ENCODE results near the gene HTT-AS. TPM values are rescaled to one million over a fixed set of nuclear protein-coding genes. Genes with fewer than 3 reads are reported as not detected.
"Not testable (repeated sequence)": the region's sequence is repeated elsewhere in the genome, so short reads cannot be mapped to it uniquely, and the experiment has no call there.

Gene HTT-AS
- total and polyA plus RNA-seq, 5 donors: not detected

DNA sequence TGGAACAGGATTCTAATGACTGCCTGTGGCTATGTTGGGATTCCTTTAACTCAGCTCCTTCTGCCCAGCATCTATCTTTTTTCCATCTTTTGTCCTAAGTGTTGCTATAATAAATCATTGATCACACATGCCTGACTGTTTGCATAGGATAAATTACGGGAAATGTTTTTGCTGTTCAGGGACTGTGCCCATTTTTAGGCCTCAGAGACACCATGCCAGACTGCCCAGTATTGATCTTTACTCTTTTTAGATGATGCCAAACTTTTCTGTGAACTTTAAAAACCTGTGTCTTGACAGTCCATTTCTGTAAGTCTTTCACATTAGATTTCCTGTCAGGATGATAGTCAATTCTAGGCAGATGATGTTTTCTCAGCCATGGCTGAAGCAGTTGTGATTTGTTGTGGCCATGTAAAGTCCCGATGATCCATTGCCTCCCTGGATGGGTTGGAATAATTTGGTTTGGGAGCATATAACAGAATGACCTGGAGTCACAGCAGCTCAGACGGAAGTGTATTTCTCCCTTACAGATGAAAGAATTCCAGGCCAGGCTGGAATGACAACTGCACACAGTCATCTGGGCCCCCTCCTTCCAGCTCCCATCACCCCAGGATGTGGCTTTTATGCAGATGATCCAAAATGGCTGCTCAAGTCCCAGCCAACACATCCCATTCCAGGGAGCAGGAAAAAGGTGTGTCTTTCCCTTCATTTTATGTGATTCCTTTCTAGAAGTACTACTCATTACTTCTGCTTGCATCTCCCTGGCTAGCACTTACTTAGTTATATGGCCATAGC is 3.4 kb downstream of the HTT-AS start:
- no peak for DNase-seq
- Histone ChIP-seq H3K4me1 (ENCODE audit: control insufficient read depth, insufficient read depth, low read length) (peaks cover 1% of the 10 kb centered on the region), H3K9me3 (ENCODE audit: control insufficient read depth, low read length) (no peaks in the 10 kb centered on the region), H3K27me3 (ENCODE audit: control insufficient read depth, insufficient read depth) (no peaks in the 10 kb centered on the region), H3K27ac (ENCODE audit: low read length) (no peak overlapping the region), H3K4me3 (ENCODE audit: low read length) (no peak overlapping the region)
- WGBS: 75% methylated on average over 3 of the region's 3 CpGs
- intact Hi-C loops (cut with DNase I): no loop called here
- ATAC-seq: no peak

DNA sequence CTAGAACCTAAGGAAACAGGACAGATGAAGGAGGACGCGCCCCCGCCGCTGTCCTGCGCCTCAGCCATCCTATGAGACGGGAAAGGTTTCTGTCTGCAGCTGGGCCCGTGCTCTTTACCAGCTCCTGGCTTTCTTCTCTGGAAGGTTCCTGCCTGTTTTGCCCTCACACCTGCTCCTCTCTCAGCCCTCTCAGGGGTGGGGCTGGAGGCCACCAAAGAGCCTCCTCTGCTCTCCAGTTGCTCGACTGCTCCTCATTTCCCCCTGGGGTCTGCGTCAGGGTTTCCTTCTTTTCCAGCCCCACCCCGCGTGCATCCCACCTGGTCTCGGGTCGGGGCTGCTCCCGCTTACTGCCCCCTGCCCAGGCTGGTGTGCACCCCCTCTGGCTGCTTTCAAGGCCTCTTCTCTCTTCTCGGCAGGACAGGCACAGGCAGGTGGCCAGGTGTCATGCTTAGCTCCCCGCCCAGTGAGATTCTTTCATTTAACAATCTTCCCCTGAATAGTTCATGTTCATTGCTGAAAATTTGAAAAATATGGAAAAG is 4.6 kb downstream of the HTT-AS start:
- intact Hi-C loops (cut with DNase I): no loop called here
- no peak for DNase-seq
- 77% methylated on average over 16 of the region's 16 CpGs for WGBS
- Histone ChIP-seq H3K27me3 (ENCODE audit: control insufficient read depth, insufficient read depth) (no peaks in the 10 kb centered on the region), H3K27ac (ENCODE audit: low read length) (no peak overlapping the region), H3K4me1 (ENCODE audit: control insufficient read depth, insufficient read depth, low read length) (no peaks in the 10 kb centered on the region), H3K9me3 (ENCODE audit: control insufficient read depth, low read length) (no peaks in the 10 kb centered on the region), H3K4me3 (ENCODE audit: low read length) (no peak overlapping the region)
- ATAC-seq: no peak

GRCh38 chr4:3067473-3068001 is 6.8 kb downstream of the HTT-AS start:
- no peak for ATAC-seq
- H3K27ac ChIP-seq (ENCODE audit: low read length): no peak overlapping the region
- H3K27me3 ChIP-seq (ENCODE audit: control insufficient read depth, insufficient read depth): no peaks in the 10 kb centered on the region
- DNase-seq: no peak
- WGBS: 84% methylated on average over 6 of the region's 6 CpGs
- intact Hi-C loops (cut with DNase I): no loop called here
- H3K4me3 ChIP-seq (ENCODE audit: low read length): no peak overlapping the region
- H3K9me3 ChIP-seq (ENCODE audit: control insufficient read depth, low read length): no peaks in the 10 kb centered on the region
- H3K4me1 ChIP-seq (ENCODE audit: control insufficient read depth, insufficient read depth, low read length): no peaks in the 10 kb centered on the region

GRCh38 chr4:3066836-3067400 is 7.4 kb downstream of the HTT-AS start:
- no peaks in the 10 kb centered on the region for H3K4me1 ChIP-seq (ENCODE audit: control insufficient read depth, insufficient read depth, low read length)
- ATAC-seq (no peak), DNase-seq (no peak)
- WGBS: 90% methylated on average over 6 of the region's 6 CpGs
- no peak overlapping the region for H3K27ac ChIP-seq (ENCODE audit: low read length)
- H3K9me3 ChIP-seq (ENCODE audit: control insufficient read depth, low read length): no peaks in the 10 kb centered on the region
- no peaks in the 10 kb centered on the region for H3K27me3 ChIP-seq (ENCODE audit: control insufficient read depth, insufficient read depth)
- intact Hi-C loops (cut with DNase I): no loop called here
- H3K4me3 ChIP-seq (ENCODE audit: low read length): no peak overlapping the region

GRCh38 chr4:3065551-3065950 is 8.8 kb downstream of the HTT-AS start:
- WGBS: 91% methylated on average over 3 of the region's 3 CpGs
- H3K4me1 ChIP-seq (ENCODE audit: control insufficient read depth, insufficient read depth, low read length): no peaks in the 10 kb centered on the region
- H3K4me3 ChIP-seq (ENCODE audit: low read length): no peak overlapping the region
- H3K27ac ChIP-seq (ENCODE audit: low read length): no peak overlapping the region
- DNase-seq: no peak
- ATAC-seq: no peak
- no peaks in the 10 kb centered on the region for H3K9me3 ChIP-seq (ENCODE audit: control insufficient read depth, low read length)
- intact Hi-C loops (cut with DNase I): no loop called here
- no peaks in the 10 kb centered on the region for H3K27me3 ChIP-seq (ENCODE audit: control insufficient read depth, insufficient read depth)

DNA sequence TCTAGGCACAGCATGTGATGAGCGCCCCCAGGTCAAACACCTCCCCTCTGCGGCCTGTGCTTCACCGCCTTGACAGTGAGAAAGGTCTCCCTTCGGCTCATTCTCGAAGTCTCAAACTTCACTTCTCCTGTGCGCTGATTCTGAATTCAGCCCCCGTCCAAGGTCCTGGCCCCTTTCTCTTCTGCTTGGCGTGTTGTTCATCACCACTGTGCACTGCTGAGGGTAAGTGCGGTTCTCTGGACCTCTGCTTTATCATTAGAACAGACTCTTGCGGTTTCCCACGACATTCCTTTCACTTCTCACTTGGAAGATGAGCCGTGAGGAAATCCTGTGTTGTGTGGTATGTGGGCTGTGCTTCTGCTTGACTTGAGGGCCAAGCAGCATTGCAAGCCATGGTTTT is 11.9 kb downstream of the HTT-AS start:
- Histone ChIP-seq H3K27me3 (ENCODE audit: control insufficient read depth, insufficient read depth) (no peaks in the 10 kb centered on the region), H3K9me3 (ENCODE audit: control insufficient read depth, low read length) (no peaks in the 10 kb centered on the region), H3K4me1 (ENCODE audit: control insufficient read depth, insufficient read depth, low read length) (no peaks in the 10 kb centered on the region), H3K27ac (ENCODE audit: low read length) (no peak overlapping the region), H3K4me3 (ENCODE audit: low read length) (no peak overlapping the region)
- intact Hi-C loops (cut with DNase I): no loop called here
- 72% methylated on average over 12 of the region's 12 CpGs for WGBS
- ATAC-seq: no peak
- no peak for DNase-seq

GRCh38 chr4:3060946-3061345 is 13.4 kb downstream of the HTT-AS start:
- H3K27ac ChIP-seq (ENCODE audit: low read length): no peak overlapping the region
- no peaks in the 10 kb centered on the region for H3K27me3 ChIP-seq (ENCODE audit: control insufficient read depth, insufficient read depth)
- H3K9me3 ChIP-seq (ENCODE audit: control insufficient read depth, low read length): no peaks in the 10 kb centered on the region
- intact Hi-C loops (cut with DNase I): no loop called here
- DNase-seq (no peak), ATAC-seq (no peak)
- H3K4me1 ChIP-seq (ENCODE audit: control insufficient read depth, insufficient read depth, low read length): no peaks in the 10 kb centered on the region
- no peak overlapping the region for H3K4me3 ChIP-seq (ENCODE audit: low read length)
- WGBS: 91% methylated on average over 6 of the region's 6 CpGs

GRCh38 chr4:3059943-3060342 is 14.4 kb downstream of the HTT-AS start:
- no peak overlapping the region for H3K27ac ChIP-seq (ENCODE audit: low read length)
- no peak overlapping the region for H3K4me3 ChIP-seq (ENCODE audit: low read length)
- H3K4me1 ChIP-seq (ENCODE audit: control insufficient read depth, insufficient read depth, low read length): no peaks in the 10 kb centered on the region
- ATAC-seq: no peak
- DNase-seq: no peak
- H3K9me3 ChIP-seq (ENCODE audit: control insufficient read depth, low read length): no peaks in the 10 kb centered on the region
- H3K27me3 ChIP-seq (ENCODE audit: control insufficient read depth, insufficient read depth): no peaks in the 10 kb centered on the region
- WGBS: 86% methylated on average over 6 of the region's 6 CpGs
- intact Hi-C loops (cut with DNase I): no loop called here

DNA sequence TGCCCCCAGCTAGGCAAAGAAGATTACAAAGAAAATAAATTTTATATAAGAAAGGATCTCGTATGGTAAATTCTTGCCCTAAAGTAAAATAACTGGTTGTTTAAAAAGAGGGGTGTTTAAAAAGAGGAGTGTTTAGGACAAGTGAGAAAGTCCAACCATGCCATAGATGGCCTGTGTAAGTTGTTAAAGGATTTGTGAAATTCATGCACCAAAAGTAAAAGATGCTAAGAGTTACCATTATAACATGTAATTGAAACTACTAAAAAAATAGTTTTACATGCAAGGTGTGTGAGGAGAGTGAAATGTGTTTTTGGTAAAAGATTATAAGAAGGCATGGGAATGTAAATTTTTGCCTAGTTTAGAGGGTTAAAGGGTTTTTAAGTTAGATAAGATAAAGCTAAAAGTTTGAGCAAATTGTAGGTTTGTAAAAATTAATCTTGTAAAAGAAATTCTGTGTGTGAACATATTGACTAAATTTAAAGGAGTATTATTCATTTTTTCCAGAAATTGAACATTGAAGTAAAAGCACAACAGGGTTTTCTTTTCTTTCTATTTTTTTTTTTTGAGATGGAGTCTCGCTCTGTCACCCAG is 20.1 kb downstream of the HTT-AS start:
- no peak for ATAC-seq

DNA sequence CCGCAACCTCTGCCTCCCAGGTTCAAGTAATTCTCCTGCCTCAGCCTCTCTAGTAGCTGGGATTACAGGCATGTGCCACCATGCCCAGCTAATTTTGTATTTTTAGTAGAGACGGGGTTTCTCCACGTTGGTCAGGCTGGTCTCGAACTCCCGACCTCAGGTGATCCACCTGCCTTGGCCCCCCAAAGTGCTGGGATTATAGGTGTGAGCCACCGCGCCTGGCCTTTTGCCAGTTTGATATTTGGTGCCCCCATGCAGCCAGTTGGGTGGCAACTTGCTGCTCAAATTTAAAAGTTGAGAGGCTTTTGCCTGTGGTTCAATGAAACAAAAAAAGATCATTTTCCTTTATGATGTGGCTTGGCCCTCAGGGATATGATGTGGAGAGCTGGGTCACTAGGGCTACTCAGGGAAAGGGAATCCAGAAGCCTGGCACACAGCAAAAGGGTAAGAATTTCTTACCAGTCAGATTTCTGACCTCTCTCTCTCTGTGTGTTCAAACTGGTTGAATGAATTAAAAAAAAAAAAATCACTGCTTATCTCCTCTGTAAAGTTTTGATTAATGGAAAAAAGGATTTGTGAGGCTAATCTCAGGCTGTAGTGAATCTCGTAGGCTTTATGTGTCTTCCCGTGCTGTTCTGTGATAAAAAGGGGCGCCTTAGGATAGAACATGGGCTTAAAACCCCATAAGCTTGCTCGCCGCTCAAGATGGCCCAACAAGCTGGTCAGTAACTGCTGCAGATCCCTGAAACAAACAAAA is 23.0 kb downstream of the HTT-AS start:
- H3K9me3 ChIP-seq (ENCODE audit: control insufficient read depth, low read length); H3K4me3 ChIP-seq (ENCODE audit: low read length); H3K4me1 ChIP-seq (ENCODE audit: control insufficient read depth, insufficient read depth, low read length); H3K27me3 ChIP-seq (ENCODE audit: control insufficient read depth, insufficient read depth); ATAC-seq; intact Hi-C loops (cut with DNase I); H3K27ac ChIP-seq (ENCODE audit: low read length): not testable (repeated sequence)
- peak in 1 of 3 donors; percentile 26 for DNase-seq
- 88% methylated on average over 10 of the region's 12 CpGs for WGBS

More for the DNA sequence above, 20.1 kb downstream of the HTT-AS start:
- Histone ChIP-seq H3K27ac (ENCODE audit: low read length) (no peak overlapping the region), H3K27me3 (ENCODE audit: control insufficient read depth, insufficient read depth) (no peaks in the 10 kb centered on the region), H3K9me3 (ENCODE audit: control insufficient read depth, low read length) (no peaks in the 10 kb centered on the region), H3K4me1 (ENCODE audit: control insufficient read depth, insufficient read depth, low read length) (no peaks in the 10 kb centered on the region), H3K4me3 (ENCODE audit: low read length) (no peak overlapping the region)
- DNase-seq: no peak
- WGBS: 98% methylated on average over 2 of the region's 2 CpGs
- intact Hi-C loops (cut with DNase I): no loop called here

All from right cardiac atrium (tissue), 5 donors.